GM19463 (cell line): ENCODE results near the gene WDR54.
A peak's percentile ranks its signal among the peaks of the same experiment; 100 is the strongest.

Experiments used
- ATAC-seq: cut with Tn5 transposase; IDR thresholded peaks from one replicate; pipeline ENCODE4 v1.9.1; 2021; ENCODE audit warnings: mild to moderate bottlenecking, moderate library complexity; ENCODE audit not compliant: unreplicated experiment

Gene WDR54

GRCh38 chr2:74421221-74421870 is at the start of gene WDR54, which contains the start of gene C2orf81:
Gene WDR54 (plus strand): TSS chr2:74421730. CDS start chr2:74422154, 424 bp downstream.
Gene C2orf81 (minus strand): TSS chr2:74421619. CDS start chr2:74421560, 59 bp downstream.
- peak; percentile 95 for ATAC-seq

- ATAC-seq: no peak
Measured at GRCh38 chr2:74372674-74373073, 48.9 kb upstream of the WDR54 start.

- no peak for ATAC-seq
Measured at GRCh38 chr2:74373221-74373676, 48.3 kb upstream of the WDR54 start.

- ATAC-seq: no peak
Measured at GRCh38 chr2:74373985-74374384, 47.5 kb upstream of the WDR54 start.

- no peak for ATAC-seq
Measured at GRCh38 chr2:74374509-74375205, 46.9 kb upstream of the WDR54 start.

- ATAC-seq: no peak
Measured at GRCh38 chr2:74375838-74376237, 45.7 kb upstream of the WDR54 start.

- no peak for ATAC-seq
Measured at GRCh38 chr2:74378007-74378406, 43.5 kb upstream of the WDR54 start.

- ATAC-seq: peak; percentile 62
Measured at GRCh38 chr2:74379851-74380789, 41.4 kb upstream of the WDR54 start, which contains the start of gene DCTN1. Gene DCTN1 (minus strand): TSS chr2:74380311. CDS start chr2:74380037, 274 bp downstream.

GRCh38 chr2:74381751-74382150 is 39.8 kb upstream of the WDR54 start:
- no peak for ATAC-seq

- ATAC-seq: no peak
Measured at GRCh38 chr2:74383254-74383653, 38.3 kb upstream of the WDR54 start.

- no peak for ATAC-seq
Measured at GRCh38 chr2:74384051-74384450, 37.5 kb upstream of the WDR54 start.

GRCh38 chr2:74385396-74385795 is 36.1 kb upstream of the WDR54 start:
- no peak for ATAC-seq

- no peak for ATAC-seq
Measured at GRCh38 chr2:74387346-74387745, 34.2 kb upstream of the WDR54 start.

- ATAC-seq: no peak
Measured at GRCh38 chr2:74390606-74391005, 30.9 kb upstream of the WDR54 start.

- peak; percentile 23 for ATAC-seq
Measured at GRCh38 chr2:74391209-74391579, 30.3 kb upstream of the WDR54 start.

GRCh38 chr2:74391580-74392448 is 29.7 kb upstream of the WDR54 start:
- peak; percentile 68 for ATAC-seq

GRCh38 chr2:74392449-74392743 is 29.1 kb upstream of the WDR54 start:
- ATAC-seq: no peak

GRCh38 chr2:74393525-74393924 is 28.0 kb upstream of the WDR54 start:
- no peak for ATAC-seq

GRCh38 chr2:74396149-74396548 is 25.4 kb upstream of the WDR54 start:
- ATAC-seq: no peak

- no peak for ATAC-seq
Measured at GRCh38 chr2:74399785-74400184, 21.7 kb upstream of the WDR54 start.
